H1 (cell line): ENCODE measurements around the gene FGF1. TPM values are rescaled to one million over a fixed set of nuclear protein-coding genes. Genes with fewer than 3 reads are reported as not detected.

Experiments used
- EGR1 ChIP-seq: IDR thresholded peaks from 2 replicates; pipeline ENCODE4 v1.6.1; 2011; ENCODE audit warnings: low read depth, low read length, borderline replicate concordance
- FOSL1 ChIP-seq: IDR thresholded peaks from 2 replicates; pipeline ENCODE4 v1.6.1; 2011; ENCODE audit warnings: mild to moderate bottlenecking, low read depth, low read length, moderate library complexity; ENCODE audit not compliant: insufficient read depth
- TCF12 ChIP-seq: IDR thresholded peaks from 2 replicates; pipeline ENCODE4 v1.6.1; 2011; ENCODE audit warnings: low read depth, mild to moderate bottlenecking, low read length
- polyA plus RNA-seq, 7 experiments: library from polyadenylated mRNA; depleted of rRNA in 3 of 7; stranded (reverse) in 5 of 7; unstranded in 2 of 7; fragments of >200 nt in 5 of 7; fragments of 200-250 nt in 2 of 7; gene quantifications; 1 replicate in 5 of 7; 2 replicates in 1 of 7; 4 replicates in 1 of 7; pipeline versions ENCODE4 v1.2.1 to v1.2.3, GENCODE V29; 2011 to 2013; ENCODE audit warnings: missing spikeins in 2 of 7, mixed read lengths in 2 of 7
- total RNA-seq: library from RNA; stranded (reverse); fragmentation: NEBNext Ultra II Directional; extraction: Animal tissue kit (Norgen Biotek cat#: 25700); gene quantifications from 2 replicates; pipeline ENCODE4 v1.2.1, GENCODE V29; 2021

The FGF1 gene
- total and polyA plus RNA-seq, 2 of the 8 experiments (the other 6 are each of a cell fraction or from before 2014, with no cell fraction given): 0.30 to 0.50 TPM

DNA sequence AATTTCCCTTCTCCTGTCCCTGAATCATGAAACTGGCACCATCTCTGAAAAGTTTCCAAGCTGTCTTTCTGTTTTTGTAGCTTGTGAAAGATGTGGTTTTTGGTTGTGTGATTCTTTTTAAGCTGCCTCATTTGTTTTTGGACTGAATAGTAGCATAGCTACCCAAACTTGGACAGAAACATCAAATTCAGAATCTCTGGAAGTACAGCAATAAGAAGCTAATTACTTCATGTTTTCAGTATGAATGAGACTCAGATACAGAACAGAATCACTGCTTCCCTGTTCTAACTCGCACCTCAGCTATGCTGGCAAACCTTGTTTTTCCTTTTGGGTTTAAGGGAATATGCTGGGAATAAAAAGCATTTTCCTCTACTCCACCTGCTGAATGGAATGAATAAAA is 101.0 kb downstream of the FGF1 start (continued):
- TF ChIP-seq EGR1: no peak
- no peak for TF ChIP-seq FOSL1
- no peak for TF ChIP-seq TCF12
